Activated CD4-positive, alpha-beta T cell treated with anti-CD3 and anti-CD28 coated beads, Interleukin-2, amount 50 U/mL, for 24 hours (primary cell): ENCODE measurements around the gene SORCS2.
"Not testable (repeated sequence)": the region's sequence is repeated elsewhere in the genome, so short reads cannot be mapped to it uniquely, and the experiment has no call there.

Source experiments
- DNase-seq, 2 donors: peaks; one replicate each; pipeline ENCODE4 v3.0.0-alpha.2; 2020; ENCODE audit warnings: low read depth in 1 of 2, low spot score in 1 of 2

The SORCS2 gene

DNA sequence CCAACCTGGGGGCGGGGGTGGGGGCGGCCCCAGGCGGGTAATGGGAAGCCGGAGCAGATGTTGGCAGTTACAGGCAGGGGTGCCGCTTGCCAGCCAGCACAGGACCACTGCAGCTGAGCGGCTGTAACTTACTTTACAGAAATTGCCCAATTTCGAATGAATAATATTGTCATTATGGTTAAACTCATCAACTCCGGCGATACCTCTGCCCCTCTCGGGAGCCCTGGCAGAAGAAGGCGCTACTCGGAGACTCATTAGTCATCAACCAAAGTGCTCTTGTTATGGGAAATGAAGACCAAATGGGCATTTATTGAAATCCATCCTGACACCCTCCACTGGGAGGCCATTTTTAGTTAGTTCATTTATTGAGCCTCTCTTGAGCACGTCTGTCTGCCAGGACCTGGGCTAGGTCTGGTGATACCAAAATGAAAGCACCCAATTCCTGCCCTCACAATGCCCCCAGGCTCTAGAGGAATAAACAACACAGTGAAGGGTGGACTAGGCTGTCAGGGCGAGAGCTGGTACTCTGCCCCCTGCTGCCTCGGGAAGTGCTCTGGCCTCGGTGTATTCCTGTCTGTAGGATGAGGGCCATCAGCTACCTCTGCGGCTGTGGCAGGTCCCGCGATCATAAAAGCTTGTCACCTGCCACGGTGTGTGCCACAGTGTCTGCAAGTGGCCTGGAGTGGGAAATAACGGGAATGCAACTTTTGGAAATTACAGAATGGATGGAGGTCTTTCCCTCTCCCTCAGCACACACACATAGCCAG is 401.5 kb downstream of the SORCS2 start:
- DNase-seq, result no peak

GRCh38 chr4:7595934-7596461 is 403.7 kb downstream of the SORCS2 start:
- DNase-seq, result no peak

DNA sequence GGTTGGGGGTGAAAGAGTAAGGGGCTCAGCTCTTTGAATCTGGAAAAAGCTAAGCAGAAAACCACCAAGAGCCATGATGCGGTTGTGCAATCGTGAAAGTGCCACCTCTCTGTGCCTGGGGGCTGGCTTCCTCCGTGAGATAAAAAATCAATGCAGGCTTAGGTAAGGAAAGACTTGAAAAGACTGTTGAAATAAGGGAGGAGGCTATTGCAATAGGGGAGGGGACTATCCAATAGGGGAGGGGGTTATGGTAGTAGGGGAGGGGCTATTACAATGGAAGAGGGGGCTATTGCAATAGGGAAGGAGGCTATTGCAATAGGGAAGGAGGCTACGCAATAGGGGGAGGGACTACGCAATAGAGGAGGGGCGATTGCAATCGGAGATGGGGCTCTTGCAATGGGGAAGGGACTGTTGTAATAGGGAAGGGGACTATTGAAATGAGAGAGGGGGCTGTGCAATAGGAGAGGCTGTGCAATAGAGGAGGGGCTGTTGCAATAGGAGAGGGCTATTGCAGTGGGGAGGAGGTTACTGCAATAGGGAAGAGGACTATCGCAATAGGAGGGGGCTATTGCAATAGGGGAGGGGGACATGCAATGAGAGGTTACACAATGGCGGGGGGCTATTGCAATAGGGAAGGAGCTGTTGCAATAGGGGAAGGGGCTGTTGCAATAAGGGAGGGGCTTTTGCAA is 404.7 kb downstream of the SORCS2 start:
- no peak for DNase-seq

DNA sequence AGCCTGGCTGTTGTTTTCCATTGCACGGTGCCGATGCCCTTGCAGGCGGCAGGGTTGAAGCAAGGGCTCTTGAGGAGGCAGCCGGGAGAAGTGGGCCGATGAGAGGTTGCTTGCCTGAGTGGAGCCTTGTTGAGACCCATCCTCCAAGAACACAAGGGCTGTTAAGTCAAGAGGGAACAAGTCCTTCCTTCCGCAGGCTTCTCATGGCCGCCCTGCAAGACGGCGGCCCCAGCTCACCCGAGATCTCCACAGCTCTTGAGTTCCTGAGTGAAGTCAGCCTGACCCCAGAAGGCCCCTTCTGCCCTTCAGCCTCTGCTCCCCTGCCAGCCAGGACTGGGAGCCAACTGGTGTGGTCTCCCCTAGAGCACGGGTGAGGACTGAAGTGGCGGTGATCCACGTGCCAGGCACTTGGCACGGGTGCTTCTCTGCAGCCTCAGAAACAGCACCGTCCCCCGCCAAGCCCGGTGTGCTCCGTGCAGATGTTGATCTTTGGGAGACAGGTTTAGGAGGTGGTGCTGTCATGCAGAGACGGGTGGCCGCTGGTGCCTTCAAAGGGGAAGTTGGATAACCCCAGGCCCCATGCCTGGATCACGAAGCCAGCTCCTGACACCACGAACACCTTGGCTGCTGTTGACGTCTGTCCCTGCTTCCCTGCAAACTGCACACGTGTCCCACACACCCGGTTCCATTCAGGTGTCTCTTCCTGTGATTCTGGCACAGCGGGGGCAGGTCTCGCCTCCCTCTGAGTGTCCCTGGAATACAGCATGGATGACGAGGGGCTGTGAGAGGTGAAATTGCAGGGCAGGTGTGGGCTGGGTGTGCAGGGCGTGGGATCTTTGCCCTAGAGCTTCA is 406.8 kb downstream of the SORCS2 start:
- no peak for DNase-seq

GRCh38 chr4:7600247-7600646 is 407.9 kb downstream of the SORCS2 start:
- DNase-seq, result no peak

GRCh38 chr4:7602166-7602565 is 409.8 kb downstream of the SORCS2 start:
- not testable (repeated sequence) for DNase-seq

DNA sequence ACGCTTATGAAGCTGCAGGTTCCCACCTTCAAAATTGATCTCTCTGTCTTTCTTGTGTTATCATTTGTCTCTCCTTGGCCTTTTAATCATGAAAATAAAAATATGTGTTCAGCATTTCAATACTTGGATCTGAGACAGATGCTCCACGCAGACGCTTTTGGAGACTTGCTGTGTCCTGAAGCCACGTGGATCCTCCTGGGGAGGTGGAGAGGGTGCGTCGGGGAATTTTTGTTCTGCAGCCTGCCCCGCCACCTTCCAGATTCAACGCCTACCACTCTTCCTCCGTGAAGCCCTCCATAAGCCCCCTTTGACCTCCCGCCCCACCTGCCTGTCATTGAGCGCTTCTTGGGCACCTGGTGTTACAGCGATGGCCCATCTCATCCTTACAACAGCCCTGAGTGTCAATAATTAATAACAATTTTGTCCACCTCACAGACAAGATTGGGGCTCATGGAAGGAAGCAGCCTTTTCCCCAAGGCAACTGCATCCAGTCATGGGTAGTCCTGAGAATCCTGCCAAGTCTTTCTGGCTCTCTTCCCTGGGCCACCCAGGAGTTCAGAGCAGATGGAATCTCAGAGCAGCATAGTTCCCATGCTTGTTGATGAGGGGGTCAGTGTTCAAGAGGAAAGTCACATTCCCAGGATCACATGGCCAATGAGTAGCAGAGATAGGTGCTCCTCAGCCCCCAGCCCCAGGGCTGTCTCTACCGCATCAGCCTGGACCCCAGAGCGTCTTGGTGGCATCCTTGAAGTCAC is 415.0 kb downstream of the SORCS2 start:
- no peak for DNase-seq

- DNase-seq, result no peak
Observed at GRCh38 chr4:7608046-7608445, 415.7 kb downstream of the SORCS2 start.

- no peak for DNase-seq
Observed at GRCh38 chr4:7609316-7609715, 417.0 kb downstream of the SORCS2 start.

- DNase-seq, result no peak
Observed at GRCh38 chr4:7610022-7610670, 417.8 kb downstream of the SORCS2 start.

GRCh38 chr4:7610841-7611240 is 418.5 kb downstream of the SORCS2 start:
- no peak for DNase-seq

GRCh38 chr4:7612311-7612897 is 420.1 kb downstream of the SORCS2 start:
- no peak for DNase-seq

- no peak for DNase-seq
Observed at GRCh38 chr4:7614350-7614949, 422.1 kb downstream of the SORCS2 start.

- no peak for DNase-seq
Observed at GRCh38 chr4:7616193-7616592, 423.9 kb downstream of the SORCS2 start.

- DNase-seq, result no peak
Observed at GRCh38 chr4:7618361-7618760, 426.0 kb downstream of the SORCS2 start.

- no peak for DNase-seq
Observed at GRCh38 chr4:7620086-7620813, 427.9 kb downstream of the SORCS2 start.

- no peak for DNase-seq
Observed at GRCh38 chr4:7620814-7621176, 428.5 kb downstream of the SORCS2 start.

DNA sequence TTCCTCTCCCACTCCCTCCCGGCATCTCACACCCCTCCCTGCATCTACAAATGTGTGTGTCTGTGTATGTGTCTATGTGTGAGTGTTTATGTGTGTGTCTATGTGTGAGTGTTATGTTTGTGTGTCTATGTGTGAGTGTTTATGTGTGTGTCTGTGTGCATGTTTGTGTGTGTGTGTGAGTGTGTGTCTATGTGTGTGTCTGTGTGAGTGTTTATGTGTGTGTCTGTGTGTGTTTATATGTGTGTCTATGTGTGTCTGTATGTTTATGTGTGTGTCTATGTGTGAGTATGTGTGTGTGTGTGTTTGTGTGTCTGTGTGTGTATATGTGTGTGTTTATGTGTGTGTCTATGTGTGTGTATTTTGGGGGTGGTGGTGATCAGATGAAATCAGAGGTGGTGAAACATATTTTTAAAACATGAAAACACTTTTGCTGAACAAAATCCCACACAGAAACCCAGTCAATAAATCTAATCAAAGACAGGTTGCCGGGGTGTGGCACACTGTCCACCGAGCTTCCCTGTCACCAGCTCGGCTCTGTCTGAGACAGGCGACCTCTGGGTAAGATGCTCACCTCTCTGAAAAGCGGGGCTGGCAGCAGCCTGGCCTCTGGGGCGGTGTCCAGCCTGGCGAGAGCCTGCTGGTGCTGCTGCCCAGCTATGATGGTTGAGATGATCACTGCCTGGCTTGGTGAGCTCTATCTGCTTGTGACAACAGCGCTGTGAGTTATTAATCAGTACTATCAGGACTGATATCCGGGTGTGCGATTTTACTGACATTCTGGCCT is 429.1 kb downstream of the SORCS2 start:
- DNase-seq, result no peak
